HFFc6 (cell line): ENCODE data around the gene SNED1. TPM values are rescaled to one million over a fixed set of nuclear protein-coding genes. Genes with fewer than 3 reads are reported as not detected.
"Not testable (repeated sequence)": the region's sequence is repeated elsewhere in the genome, so short reads cannot be mapped to it uniquely, and the experiment has no call there.

Experiments
- DNase-seq: peaks from one replicate; pipeline ENCODE4 v3.0.0-alpha.2; 2018
- H3K27ac Mint-ChIP-seq: 2 replicates; pipeline ENCODE4 v1.8.0; 2020; ENCODE audit warnings: mild to moderate bottlenecking, mixed read lengths
- H3K27me3 Mint-ChIP-seq: 2 replicates; pipeline ENCODE4 v1.8.0; 2021; ENCODE audit warnings: mild to moderate bottlenecking, moderate library complexity, mixed read lengths; ENCODE audit not compliant: insufficient read depth
- H3K36me3 Mint-ChIP-seq: 2 replicates; pipeline ENCODE4 v1.8.0; 2021; ENCODE audit warnings: low read depth, mixed read lengths
- H3K4me1 Mint-ChIP-seq: 2 replicates; pipeline ENCODE4 v1.8.0; 2020; ENCODE audit warnings: low read depth, mixed read lengths
- H3K4me3 Mint-ChIP-seq: 2 replicates; pipeline ENCODE4 v1.8.0; 2020; ENCODE audit warnings: mild to moderate bottlenecking, moderate library complexity, mixed read lengths
- H3K9me3 Mint-ChIP-seq: 2 replicates; pipeline ENCODE4 v1.8.0; 2020; ENCODE audit warnings: mild to moderate bottlenecking, mixed read lengths
- CTCF ChIP-seq: fragments of 200-600 bp; sonication (generic); IDR thresholded peaks from 2 replicates; pipeline ENCODE4 v1.5.0; 2021; ENCODE audit warnings: antibody characterized with exemption, mild to moderate bottlenecking
- total RNA-seq, 6 experiments: library from RNA; stranded (reverse); fragmentation: NEBNext Ultra II Directional; extraction: Animal tissue kit (Norgen Biotek cat#: 25700); gene quantifications; 2 replicates in 1 of 6; 3 replicates in 5 of 6; pipeline ENCODE4 v1.2.3, GENCODE V29; 2021

Gene SNED1
- total RNA-seq, 6 experiments from 2014 or later, result 1.2 to 2.1 (median 1.6) TPM

DNA sequence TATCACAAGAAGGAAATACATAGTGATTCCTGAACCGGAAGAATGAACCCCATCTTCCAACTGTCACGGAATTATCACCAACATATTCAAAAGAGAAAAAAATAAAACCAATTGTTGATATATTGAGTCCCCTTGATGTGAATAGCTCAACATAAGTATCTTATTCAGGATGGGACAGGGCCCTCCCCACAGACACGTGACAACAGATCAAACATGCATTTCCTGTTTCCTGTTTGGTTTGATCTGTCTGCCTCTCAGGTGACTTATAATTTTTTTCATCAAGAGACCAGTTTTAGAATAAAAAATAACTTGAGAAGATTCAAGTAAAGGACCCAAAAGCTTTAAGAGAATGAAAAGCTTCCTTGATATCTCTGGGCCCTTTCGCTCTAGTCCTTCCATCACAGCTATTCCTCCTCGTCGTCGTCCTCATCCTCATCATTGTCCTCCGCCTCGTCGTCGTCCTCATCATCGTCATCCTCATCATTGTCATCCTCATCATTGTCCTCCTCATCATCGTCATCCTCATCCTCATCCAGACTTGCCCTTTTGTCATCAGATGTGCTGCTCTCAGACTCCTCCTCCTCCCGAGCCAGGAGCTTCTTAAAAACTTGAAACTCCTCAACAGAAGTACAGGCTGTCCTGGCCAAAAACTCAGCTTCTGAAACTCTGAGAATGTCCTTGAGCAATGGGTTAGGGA lies 97.3 kb downstream of the SNED1 start:
- no peak for TF ChIP-seq CTCF
- no peak for DNase-seq
- Mint-ChIP-seq H3K4me3 (no peak overlapping the region), H3K27ac (no peak overlapping the region), H3K36me3 (peaks cover 26% of the 10 kb centered on the region), H3K9me3 (no peaks in the 10 kb centered on the region), H3K27me3 (peaks cover 2% of the 10 kb centered on the region; the same call in 1 of the 2 replicates), H3K4me1 (peaks cover 8% of the 10 kb centered on the region; the same call in 1 of the 2 replicates)

- no peak for DNase-seq
- Mint-ChIP-seq H3K36me3 (peaks cover 26% of the 10 kb centered on the region), H3K4me1 (peaks cover 8% of the 10 kb centered on the region; the same call in 1 of the 2 replicates), H3K27ac (no peak overlapping the region), H3K9me3 (no peaks in the 10 kb centered on the region), H3K27me3 (peaks cover 2% of the 10 kb centered on the region; the same call in 1 of the 2 replicates), H3K4me3 (no peak overlapping the region)
- no peak for TF ChIP-seq CTCF
Measured at GRCh38 chr2:241096979-241097378, 98.6 kb downstream of the SNED1 start.

DNA sequence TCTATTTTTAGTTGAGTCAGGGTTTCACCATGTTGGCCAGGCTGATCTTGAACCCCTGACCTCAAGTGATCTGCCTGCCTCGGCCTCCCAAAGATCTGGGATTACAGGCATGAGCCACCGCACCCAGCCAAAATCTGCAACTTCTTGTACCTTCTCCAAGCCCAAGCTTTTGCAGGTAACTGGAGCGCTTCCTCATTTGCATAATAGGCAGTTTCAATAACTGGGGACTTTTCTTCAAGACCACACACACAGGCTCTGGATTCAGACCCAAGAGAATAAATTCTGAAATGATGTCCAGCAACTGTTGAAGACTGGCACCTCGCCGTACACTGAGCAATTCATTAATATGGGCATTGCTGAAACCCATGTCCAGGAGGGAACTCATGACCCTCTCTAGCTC lies 100.8 kb downstream of the SNED1 start:
- peaks cover 6% of the 10 kb centered on the region; the same call in 1 of the 2 replicates for H3K4me1 Mint-ChIP-seq
- H3K36me3 Mint-ChIP-seq, result peaks cover 26% of the 10 kb centered on the region

GRCh38 chr2:241102239-241102803 lies 103.9 kb downstream of the SNED1 start, which contains the start of gene MTERF4:
Gene MTERF4, minus strand, starts transcription at chr2:241102287. Its CDS starts 14 bp downstream, at chr2:241102273.
- H3K27ac Mint-ChIP-seq, result peak within 1 kb of the TSS; percentile 92
- H3K4me1 Mint-ChIP-seq, result peaks cover 6% of the 10 kb centered on the region; the same call in 1 of the 2 replicates
- H3K9me3 Mint-ChIP-seq, result no peaks in the 10 kb centered on the region
- H3K4me3 Mint-ChIP-seq, result peak within 1 kb of the TSS; percentile 97
- H3K36me3 Mint-ChIP-seq, result peaks cover 18% of the 10 kb centered on the region
- no peaks in the 10 kb centered on the region for H3K27me3 Mint-ChIP-seq
- TF ChIP-seq CTCF, result no peak
- peak; percentile 72 for DNase-seq

More for the DNA sequence above, 100.8 kb downstream of the SNED1 start:
- DNase-seq, result no peak
- H3K4me3 Mint-ChIP-seq, result no peak overlapping the region
- H3K27me3 Mint-ChIP-seq, result no peaks in the 10 kb centered on the region
- H3K27ac Mint-ChIP-seq, result no peak overlapping the region
- H3K9me3 Mint-ChIP-seq, result no peaks in the 10 kb centered on the region
- TF ChIP-seq CTCF, result no peak

DNA sequence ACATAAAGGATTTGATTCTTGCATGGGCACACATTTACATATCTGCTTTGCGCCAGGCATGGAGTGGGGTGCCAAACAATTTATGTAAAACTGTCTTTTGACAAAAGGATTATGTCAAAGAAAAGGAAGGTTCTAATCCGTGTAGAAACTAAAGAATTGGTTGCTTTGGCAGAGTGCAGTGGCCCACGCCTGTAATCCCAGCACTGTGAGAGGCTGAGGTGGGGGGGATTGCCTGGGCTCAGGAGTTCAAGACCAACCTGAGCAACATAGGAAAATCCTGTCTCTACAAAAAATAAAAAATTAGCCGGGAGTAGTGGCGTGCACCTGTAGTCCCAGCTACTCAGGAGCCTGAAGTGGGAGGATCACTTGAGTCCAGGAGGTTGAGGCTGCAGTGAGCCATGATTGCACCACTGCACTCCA lies 104.8 kb downstream of the SNED1 start:
- no peaks in the 10 kb centered on the region for H3K27me3 Mint-ChIP-seq
- no peak for TF ChIP-seq CTCF
- peak overlapping the region; percentile 92 for H3K27ac Mint-ChIP-seq
- DNase-seq, result no peak
- H3K9me3 Mint-ChIP-seq, result no peaks in the 10 kb centered on the region
- H3K4me1 Mint-ChIP-seq, result peaks cover 6% of the 10 kb centered on the region; the same call in 1 of the 2 replicates
- peak overlapping the region; percentile 97 for H3K4me3 Mint-ChIP-seq
- H3K36me3 Mint-ChIP-seq, result peaks cover 13% of the 10 kb centered on the region; the same call in 1 of the 2 replicates

DNA sequence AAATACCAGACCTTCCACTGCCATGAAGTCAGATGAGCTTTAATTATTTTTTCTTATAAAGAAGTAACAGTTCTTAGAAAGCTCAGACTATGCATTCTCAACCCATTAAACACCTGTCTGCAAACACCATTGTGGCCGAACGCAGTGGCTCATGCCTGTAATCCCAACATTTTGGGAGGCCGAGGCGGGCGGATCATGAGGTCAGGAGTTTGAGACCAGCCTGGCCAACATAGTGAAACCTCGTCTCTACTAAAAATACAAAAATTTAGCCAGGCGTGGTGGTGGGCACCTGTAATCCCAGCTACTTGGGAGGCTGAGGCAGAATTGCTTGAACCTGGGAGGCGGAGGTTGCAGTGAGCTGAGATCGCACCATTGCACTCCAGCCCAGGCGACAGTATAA lies 106.2 kb downstream of the SNED1 start:
- DNase-seq, H3K27ac Mint-ChIP-seq, H3K4me1 Mint-ChIP-seq, H3K9me3 Mint-ChIP-seq, H3K4me3 Mint-ChIP-seq, H3K36me3 Mint-ChIP-seq, H3K27me3 Mint-ChIP-seq: not testable (repeated sequence)
